MM.1S (cell line): ENCODE results near the gene RPL27A.
A peak's percentile ranks its signal among the peaks of the same experiment; 100 is the strongest.

ENCODE experiments used
- DNase-seq: peaks from one replicate; pipeline ENCODE4 v3.0.0-alpha.2; 2015
- H2AFZ ChIP-seq: fragments of 300-600 bp; sonication (generic); 2 replicates; pipeline ENCODE4 v1.6.0; 2016; ENCODE audit warnings: antibody characterized with exemption, low read length
- H3F3A ChIP-seq: fragments of 300-600 bp; sonication (generic); 2 replicates; pipeline ENCODE4 v1.6.1; 2016; ENCODE audit warnings: mild to moderate bottlenecking, antibody characterized with exemption, low read length, moderate library complexity, mixed read lengths; ENCODE audit not compliant: insufficient read depth
- H3K27ac ChIP-seq: fragments of 300-600 bp; sonication (generic); 2 replicates; pipeline ENCODE4 v1.5.1; 2016; ENCODE audit warnings: mild to moderate bottlenecking, low read length
- H3K27me3 ChIP-seq: fragments of 300-600 bp; sonication (generic); replicated peaks from 2 replicates; pipeline ENCODE4 v1.6.0; 2016; ENCODE audit warnings: low read length; ENCODE audit not compliant: insufficient read depth
- H3K36me3 ChIP-seq: fragments of 300-600 bp; sonication (generic); replicated peaks from 2 replicates; pipeline ENCODE4 v1.6.1; 2016; ENCODE audit warnings: mild to moderate bottlenecking, low read length, mixed read lengths; ENCODE audit not compliant: insufficient read depth
- H3K4me1 ChIP-seq: fragments of 300-600 bp; sonication (generic); 2 replicates; pipeline ENCODE4 v1.6.1; 2016; ENCODE audit warnings: low read length, mixed read lengths
- H3K4me2 ChIP-seq: fragments of 300-600 bp; sonication (generic); 2 replicates; pipeline ENCODE4 v1.6.0; 2016; ENCODE audit warnings: low read depth, low read length
- H3K4me3 ChIP-seq: fragments of 300-600 bp; sonication (generic); 2 replicates; pipeline ENCODE4 v1.5.1; 2016; ENCODE audit warnings: low read length, mixed read lengths
- H3K79me2 ChIP-seq: fragments of 300-600 bp; sonication (generic); 2 replicates; pipeline ENCODE4 v1.6.1; 2016; ENCODE audit warnings: mixed run types, low read length, mixed read lengths
- H3K9ac ChIP-seq: fragments of 300-600 bp; sonication (generic); 2 replicates; pipeline ENCODE4 v1.6.1; 2016; ENCODE audit warnings: low read length, mixed read lengths
- H3K9me2 ChIP-seq: fragments of 300-600 bp; sonication (generic); replicated peaks from 2 replicates; pipeline ENCODE4 v1.6.1; 2016; ENCODE audit warnings: mild to moderate bottlenecking, low read length, mixed read lengths; ENCODE audit not compliant: insufficient read depth
- H3K9me3 ChIP-seq: fragments of 300-600 bp; sonication (generic); replicated peaks from 2 replicates; pipeline ENCODE4 v1.6.1; 2016; ENCODE audit warnings: mild to moderate bottlenecking, low read length, mixed read lengths; ENCODE audit not compliant: insufficient read depth
- H4K20me1 ChIP-seq: fragments of 300-600 bp; sonication (generic); 2 replicates; pipeline ENCODE4 v1.6.1; 2016; ENCODE audit warnings: mild to moderate bottlenecking, low read length, moderate library complexity, mixed read lengths; ENCODE audit not compliant: insufficient read depth
- CTCF ChIP-seq: fragments of 300-600 bp; sonication (generic); IDR thresholded peaks from 2 replicates; pipeline ENCODE4 v1.5.1; 2016; ENCODE audit warnings: antibody characterized with exemption, low read length, mixed read lengths
- EZH2 ChIP-seq: fragments of 300-600 bp; sonication (generic); optimal IDR thresholded peaks from 2 replicates; pipeline ENCODE3; 2017; ENCODE audit warnings: low read depth, mild to moderate bottlenecking, antibody characterized with exemption, low read length, mixed read lengths
- EZH2phosphoT487 ChIP-seq: fragments of 300-600 bp; sonication (generic); IDR thresholded peaks from 2 replicates; pipeline ENCODE4 v1.6.1; 2018; ENCODE audit warnings: antibody characterized with exemption, low read length

Gene RPL27A

GRCh38 chr11:8685820-8686219 lies 3.2 kb downstream of the RPL27A start:
- peaks cover 59% of the 10 kb centered on the region for H3K79me2 ChIP-seq
- no peaks in the 10 kb centered on the region for H3K9me3 ChIP-seq
- H3K27ac ChIP-seq = no peak overlapping the region
- H3K4me3 ChIP-seq = no peak overlapping the region
- H3K27me3 ChIP-seq = no peaks in the 10 kb centered on the region
- no peaks in the 10 kb centered on the region for H3K9me2 ChIP-seq
- TF ChIP-seq EZH2phosphoT487 = no peak
- no peak for TF ChIP-seq EZH2
- H3K4me1 ChIP-seq = peaks cover 40% of the 10 kb centered on the region
- H3K36me3 ChIP-seq = peaks cover 14% of the 10 kb centered on the region; the same call in 1 of the 2 replicates
- no peak overlapping the region for H2AFZ ChIP-seq
- peak overlapping the region; percentile 90; the same call in 1 of the 2 replicates for H3K4me2 ChIP-seq
- H3F3A ChIP-seq = peaks cover 74% of the 10 kb centered on the region
- H3K9ac ChIP-seq = no peak overlapping the region
- H4K20me1 ChIP-seq = 0 out of 2 replicates have a peak, but pooled peaks cover 7% of the 10 kb centered on the region
- DNase-seq = no peak

DNA sequence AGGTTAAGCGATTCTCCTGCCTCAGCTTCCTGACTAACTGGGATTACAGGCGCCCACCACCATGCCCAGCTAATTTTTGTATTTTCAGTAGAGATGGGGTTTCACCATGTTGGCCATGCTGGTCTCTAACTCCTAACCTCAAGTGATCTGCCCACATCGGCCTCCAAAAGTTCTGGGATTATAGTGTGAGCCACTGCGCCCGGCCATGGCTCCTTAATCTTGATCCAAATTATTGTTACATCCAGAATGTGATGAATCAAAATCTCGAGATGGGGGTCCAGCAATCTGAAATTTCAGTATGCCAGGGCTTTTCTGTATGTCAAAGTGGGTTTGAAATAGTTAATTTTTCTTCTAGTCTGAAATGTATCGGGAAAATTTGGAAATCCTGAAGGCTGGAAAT lies 3.7 kb downstream of the RPL27A start:
- Histone ChIP-seq H3K27ac (peak overlapping the region; percentile 88; the same call in 1 of the 2 replicates), H3K9ac (no peak overlapping the region; the same call in 1 of the 2 replicates)
- TF ChIP-seq EZH2phosphoT487 = no peak
- no peak for TF ChIP-seq EZH2
- no peak for TF ChIP-seq CTCF

DNA sequence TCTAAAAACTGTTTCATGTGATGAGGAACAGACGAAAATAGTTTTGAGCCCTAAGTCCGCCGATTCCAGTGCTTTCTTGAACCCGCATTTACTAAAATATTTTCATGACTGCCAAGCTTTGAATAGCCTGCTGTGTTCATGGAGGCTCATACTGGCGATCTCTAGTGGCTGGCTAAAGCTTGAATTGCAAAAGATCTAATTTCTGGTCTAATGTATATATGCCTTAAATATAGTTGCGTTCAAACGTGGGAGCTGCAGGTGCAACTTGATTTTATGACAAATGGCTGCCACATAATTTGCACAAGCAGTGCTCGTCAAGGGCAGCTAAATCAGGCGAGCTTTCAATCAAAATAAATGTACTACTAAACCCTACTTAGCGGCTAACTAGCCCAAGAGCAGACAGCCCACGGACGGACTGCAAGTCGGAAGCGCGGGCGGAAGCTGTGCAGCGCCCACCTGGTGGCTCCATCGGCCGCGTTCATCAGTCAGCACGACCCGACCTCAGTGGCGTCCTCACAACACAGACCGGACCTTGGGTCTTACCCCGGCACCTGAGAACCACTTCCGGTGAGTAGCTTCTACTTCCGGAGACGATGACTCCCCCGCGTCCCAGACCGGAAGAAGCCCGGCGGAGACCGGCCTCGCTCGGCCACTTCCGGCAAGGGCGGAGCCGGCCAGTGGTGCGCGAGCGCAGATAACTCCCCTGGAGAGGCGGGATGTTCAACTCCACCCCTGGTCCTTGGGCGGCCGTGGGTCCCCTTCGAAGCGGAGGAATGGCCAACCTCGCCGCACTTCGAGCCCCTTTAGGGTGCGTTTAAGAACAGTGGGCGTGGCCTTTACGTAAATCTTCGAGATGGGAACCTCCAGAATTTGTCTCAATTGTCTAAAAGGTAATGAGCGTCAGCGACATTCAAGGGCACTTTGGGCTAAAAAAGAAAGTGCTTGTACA lies 6.1 kb downstream of the RPL27A start:
- peak overlapping the region; percentile 80 for H3K4me3 ChIP-seq
- H3F3A ChIP-seq = peaks cover 61% of the 10 kb centered on the region
- peak; percentile 99 for DNase-seq
- 0 out of 2 replicates have a peak, but pooled peaks cover 7% of the 10 kb centered on the region for H4K20me1 ChIP-seq
- peaks cover 45% of the 10 kb centered on the region for H3K79me2 ChIP-seq
- peaks cover 37% of the 10 kb centered on the region for H3K4me1 ChIP-seq
- no peaks in the 10 kb centered on the region for H3K27me3 ChIP-seq
- peaks cover 14% of the 10 kb centered on the region; the same call in 1 of the 2 replicates for H3K36me3 ChIP-seq
- H3K9ac ChIP-seq = peak overlapping the region; percentile 69
- H3K27ac ChIP-seq = peak overlapping the region; percentile 88
- H3K9me2 ChIP-seq = no peaks in the 10 kb centered on the region
- peak overlapping the region; percentile 35 for H2AFZ ChIP-seq
- peak; percentile 31 for TF ChIP-seq CTCF
- TF ChIP-seq EZH2phosphoT487 = no peak
- TF ChIP-seq EZH2 = no peak
- H3K9me3 ChIP-seq = no peaks in the 10 kb centered on the region
- peak overlapping the region; percentile 90 for H3K4me2 ChIP-seq

More for the DNA sequence above, 3.7 kb downstream of the RPL27A start:
- Histone ChIP-seq H4K20me1 (0 out of 2 replicates have a peak, but pooled peaks cover 7% of the 10 kb centered on the region), H2AFZ (no peak overlapping the region), H3K9me2 (no peaks in the 10 kb centered on the region), H3F3A (peaks cover 74% of the 10 kb centered on the region), H3K4me3 (peak overlapping the region; percentile 48), H3K36me3 (peaks cover 14% of the 10 kb centered on the region; the same call in 1 of the 2 replicates), H3K79me2 (peaks cover 58% of the 10 kb centered on the region), H3K27me3 (no peaks in the 10 kb centered on the region), H3K4me2 (peak overlapping the region; percentile 90), H3K9me3 (no peaks in the 10 kb centered on the region), H3K4me1 (peaks cover 40% of the 10 kb centered on the region)
- DNase-seq = no peak
